Fibroblast of villous mesenchyme (primary cell): ENCODE data around the gene PLEKHG7. TPM values are rescaled to one million over a fixed set of nuclear protein-coding genes. Genes with fewer than 3 reads are reported as not detected.
"Not testable (repeated sequence)": the region's sequence is repeated elsewhere in the genome, so short reads cannot be mapped to it uniquely, and the experiment has no call there.

ENCODE experiments used
- DNase-seq: peaks from one replicate; pipeline ENCODE4 v3.0.0-alpha.2; 2010; ENCODE audit warnings: low read depth
- H3K4me3 ChIP-seq: 2 replicates; pipeline ENCODE4 v1.5.1; 2011; ENCODE audit warnings: low read depth, mild to moderate bottlenecking, low read length
- total RNA-seq: library from RNA; depleted of rRNA; stranded (reverse); fragments of >200 nt; gene quantifications from 2 replicates; pipeline ENCODE4 v1.2.3, GENCODE V29; 2012
- TF ChIP-seq, protein P1 (sequence below): IDR thresholded peaks from 2 replicates; pipeline ENCODE4 v1.5.1; 2012; ENCODE audit warnings: low read depth, mild to moderate bottlenecking, low read length; ENCODE audit not compliant: insufficient read depth

PLEKHG7 gene
- total RNA-seq, 1 donor = not detected

GRCh38 chr12:92665496-92665895 is 37.3 kb upstream of the PLEKHG7 start:
- no peak overlapping the region for H3K4me3 ChIP-seq
- DNase-seq = no peak
- TF ChIP-seq, protein P1, sequence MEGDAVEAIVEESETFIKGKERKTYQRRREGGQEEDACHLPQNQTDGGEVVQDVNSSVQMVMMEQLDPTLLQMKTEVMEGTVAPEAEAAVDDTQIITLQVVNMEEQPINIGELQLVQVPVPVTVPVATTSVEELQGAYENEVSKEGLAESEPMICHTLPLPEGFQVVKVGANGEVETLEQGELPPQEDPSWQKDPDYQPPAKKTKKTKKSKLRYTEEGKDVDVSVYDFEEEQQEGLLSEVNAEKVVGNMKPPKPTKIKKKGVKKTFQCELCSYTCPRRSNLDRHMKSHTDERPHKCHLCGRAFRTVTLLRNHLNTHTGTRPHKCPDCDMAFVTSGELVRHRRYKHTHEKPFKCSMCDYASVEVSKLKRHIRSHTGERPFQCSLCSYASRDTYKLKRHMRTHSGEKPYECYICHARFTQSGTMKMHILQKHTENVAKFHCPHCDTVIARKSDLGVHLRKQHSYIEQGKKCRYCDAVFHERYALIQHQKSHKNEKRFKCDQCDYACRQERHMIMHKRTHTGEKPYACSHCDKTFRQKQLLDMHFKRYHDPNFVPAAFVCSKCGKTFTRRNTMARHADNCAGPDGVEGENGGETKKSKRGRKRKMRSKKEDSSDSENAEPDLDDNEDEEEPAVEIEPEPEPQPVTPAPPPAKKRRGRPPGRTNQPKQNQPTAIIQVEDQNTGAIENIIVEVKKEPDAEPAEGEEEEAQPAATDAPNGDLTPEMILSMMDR = no peak

DNA sequence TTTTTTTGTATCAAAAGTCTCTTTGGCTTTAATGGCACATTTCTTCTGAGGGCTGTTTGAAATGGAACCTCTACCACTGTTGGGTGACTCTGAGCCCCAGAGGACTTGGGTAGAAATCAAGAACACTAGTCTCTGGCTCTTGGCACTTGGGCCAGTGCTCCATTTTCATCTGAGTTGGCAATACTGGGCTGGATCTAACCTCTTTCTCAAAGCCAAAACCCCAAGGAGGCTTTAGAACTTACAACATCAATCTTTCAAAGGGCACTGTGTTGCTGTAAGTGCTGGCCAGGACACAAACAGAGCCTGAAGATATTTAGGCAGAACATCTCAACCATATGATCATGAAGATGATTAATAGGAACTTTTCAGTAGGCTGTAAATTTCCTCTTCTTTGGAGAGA is 34.0 kb upstream of the PLEKHG7 start:
- DNase-seq = no peak
- H3K4me3 ChIP-seq = no peak overlapping the region
- TF ChIP-seq, protein P1 = no peak

GRCh38 chr12:92671524-92671923 is 31.3 kb upstream of the PLEKHG7 start:
- not testable (repeated sequence) for H3K4me3 ChIP-seq, DNase-seq

GRCh38 chr12:92673756-92674155 is 29.0 kb upstream of the PLEKHG7 start:
- no peak overlapping the region for H3K4me3 ChIP-seq
- TF ChIP-seq, protein P1 = no peak
- DNase-seq = no peak

- no peak for DNase-seq
- TF ChIP-seq, protein P1 = no peak
- no peak overlapping the region for H3K4me3 ChIP-seq
Measured at GRCh38 chr12:92674500-92674899, 28.3 kb upstream of the PLEKHG7 start.

DNA sequence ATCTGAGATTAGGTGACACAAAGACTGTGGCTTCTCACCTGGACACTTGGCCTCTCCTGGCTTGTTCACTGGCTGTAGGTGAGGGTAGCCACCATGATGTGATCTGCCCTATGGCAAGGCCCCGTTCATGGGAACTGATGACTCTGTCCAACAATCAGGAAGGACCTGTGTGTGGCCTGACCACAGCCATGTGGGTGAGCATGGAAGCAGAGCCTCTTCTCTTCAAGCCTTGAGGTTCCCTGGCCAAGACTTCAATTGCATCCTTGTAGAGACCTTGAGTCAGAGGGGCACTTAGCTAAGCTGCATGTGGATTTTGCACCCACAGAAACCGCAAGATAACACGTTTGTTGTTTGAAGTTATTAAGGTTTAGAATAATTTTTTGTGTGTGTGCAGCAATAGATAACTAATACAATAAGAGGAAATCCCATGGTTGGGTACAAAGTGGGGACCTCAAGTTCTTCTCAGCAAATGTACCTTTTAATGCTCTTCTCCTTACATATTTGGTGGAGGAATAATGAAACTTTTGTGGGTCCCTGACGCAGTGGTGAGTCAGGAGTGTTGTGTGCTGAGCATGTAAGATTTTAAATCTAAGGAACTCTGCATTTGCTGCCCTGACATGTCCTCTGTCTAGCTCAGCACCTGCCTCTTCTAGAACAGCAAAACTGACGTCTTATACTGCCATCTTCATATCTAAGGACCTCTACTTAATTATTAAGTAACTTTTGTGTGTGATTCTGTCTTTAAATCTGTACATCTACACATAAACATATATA is 27.5 kb upstream of the PLEKHG7 start:
- DNase-seq = no peak
- no peak overlapping the region for H3K4me3 ChIP-seq
- TF ChIP-seq, protein P1 = no peak

DNA sequence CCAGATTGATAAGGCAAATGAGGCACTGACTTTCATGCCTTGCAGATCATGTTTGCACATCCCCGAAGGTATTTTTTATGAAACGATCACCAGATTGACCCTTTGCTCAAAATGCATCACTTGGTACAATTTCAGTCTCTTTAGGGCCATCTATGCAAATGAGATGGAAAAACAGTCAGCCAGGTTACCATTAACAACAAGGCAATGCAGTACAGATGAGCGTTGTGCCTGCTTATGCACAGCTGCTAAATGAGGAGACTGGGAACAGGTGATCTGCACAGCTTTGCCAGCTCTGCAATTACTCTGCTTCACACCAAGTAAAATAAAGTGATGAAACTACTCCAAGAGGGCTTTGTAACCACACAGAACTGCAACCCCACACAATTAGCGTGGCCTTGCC is 26.1 kb upstream of the PLEKHG7 start:
- no peak overlapping the region for H3K4me3 ChIP-seq
- no peak for DNase-seq
- TF ChIP-seq, protein P1 = no peak
